ENCODE results near the gene AUNIP.

The AUNIP gene

DNA sequence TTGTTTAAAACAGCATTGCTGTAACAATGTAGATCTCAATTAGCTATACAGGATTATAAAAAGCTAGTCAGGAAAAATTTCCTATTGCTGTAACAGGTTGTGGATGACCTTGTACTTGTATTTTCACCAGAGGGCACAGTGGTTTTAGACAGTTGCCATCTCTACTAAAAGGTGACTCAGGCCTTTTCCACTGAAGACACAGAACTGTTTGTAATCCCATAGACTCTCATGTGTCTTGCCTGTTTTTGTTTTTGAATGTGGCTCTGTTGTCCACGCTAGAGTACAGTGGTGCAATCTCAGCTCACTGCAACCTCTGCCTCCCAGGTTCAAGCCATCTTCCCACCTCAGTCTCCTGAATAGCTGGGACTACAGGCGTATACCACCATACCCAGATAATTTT, 33.7 kb downstream of the AUNIP start:
- DNase-seq, result no peak

DNA sequence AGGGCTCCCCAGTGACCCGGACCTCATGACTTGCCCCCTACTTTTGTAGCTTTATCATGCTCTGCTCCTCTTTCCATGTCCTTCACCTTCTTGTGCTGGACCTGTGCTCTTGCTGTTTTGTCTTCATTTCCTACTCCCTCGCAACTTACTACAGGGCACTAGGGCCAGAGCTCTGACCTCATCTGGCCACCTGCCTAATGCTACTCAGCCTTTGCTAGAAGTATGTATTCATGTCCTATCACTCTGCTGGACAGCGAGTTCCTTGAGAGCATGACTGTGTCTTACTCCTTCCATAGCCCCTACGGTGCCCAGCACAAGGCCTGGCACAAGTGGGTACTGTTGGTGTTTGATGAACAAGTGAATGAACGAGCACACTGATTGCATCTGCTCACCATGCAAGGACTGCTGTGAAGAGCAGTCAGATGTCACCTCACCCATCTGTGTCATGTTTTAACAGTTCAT, 37.6 kb downstream of the AUNIP start:
- no peak for DNase-seq

GRCh38 chr1:25821112-25821476, 38.2 kb downstream of the AUNIP start:
- DNase-seq, result no peak

GRCh38 chr1:25820247-25821111, 38.8 kb downstream of the AUNIP start:
- DNase-seq, result peak; percentile 67 to 72

DNA sequence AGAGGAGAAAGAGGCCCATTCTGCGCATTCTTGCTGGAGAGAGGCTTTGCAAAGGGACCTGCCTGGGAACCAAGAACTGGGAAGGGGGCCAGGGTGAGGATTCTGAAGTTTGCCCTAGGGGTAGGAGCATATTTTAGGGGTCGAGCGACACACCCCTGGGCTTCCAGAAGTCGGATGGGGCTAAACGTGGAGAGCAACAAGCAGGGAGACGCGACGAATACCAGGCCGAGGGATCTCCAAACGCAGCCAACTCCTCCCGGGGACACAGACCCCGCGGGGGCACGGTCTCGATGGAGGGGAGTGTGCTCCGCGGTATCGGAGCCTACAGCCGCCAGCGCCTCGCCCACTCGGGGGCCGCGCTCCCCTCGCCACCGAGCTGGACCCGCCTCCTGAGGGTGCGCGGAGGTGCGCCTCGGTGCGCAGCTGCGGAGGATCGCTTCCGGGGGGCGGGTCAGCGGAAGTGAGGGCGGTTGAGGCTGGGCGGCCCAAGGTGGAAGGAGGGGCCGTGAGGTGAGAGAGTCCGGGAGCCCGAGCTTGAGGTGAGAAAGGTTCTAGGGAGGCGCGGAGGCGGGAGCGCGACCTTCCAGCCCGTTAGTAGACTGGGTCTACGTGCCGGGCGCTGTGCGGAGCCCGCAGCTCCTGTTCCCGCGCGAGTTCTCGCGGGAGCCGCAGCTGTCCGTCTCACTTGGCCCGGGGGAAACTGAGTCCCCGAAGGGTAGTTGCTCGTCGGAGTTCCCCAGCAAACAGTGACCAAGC, 39.6 kb downstream of the AUNIP start, which contains the start of gene MTFR1L:
TSS of gene MTFR1L (plus strand) at position 464 of the 756 bp plus-strand sequence. CDS start 3,151 bp downstream, outside the sequence.
- peak; percentile 59 to 77 for DNase-seq

DNA sequence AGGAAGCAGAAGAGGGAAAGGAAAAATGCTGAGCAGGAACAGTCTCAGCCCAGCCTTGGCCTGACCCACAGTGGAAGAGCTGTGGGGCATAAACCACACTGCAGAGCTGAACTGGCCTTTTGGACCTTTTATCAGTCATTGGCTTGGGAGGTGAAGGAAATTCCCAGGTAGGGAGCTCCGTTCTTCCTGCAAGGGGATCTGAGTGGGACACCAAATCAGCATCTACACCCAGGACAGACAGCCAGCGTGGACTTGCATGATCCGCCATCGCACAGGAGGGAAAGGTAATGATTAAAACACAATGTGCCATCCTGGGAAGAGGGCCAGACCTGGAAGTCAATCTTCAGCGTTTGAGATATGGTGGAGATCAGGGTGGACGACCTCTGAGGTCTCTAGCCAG, 40.7 kb downstream of the AUNIP start:
- DNase-seq, result no peak

DNA sequence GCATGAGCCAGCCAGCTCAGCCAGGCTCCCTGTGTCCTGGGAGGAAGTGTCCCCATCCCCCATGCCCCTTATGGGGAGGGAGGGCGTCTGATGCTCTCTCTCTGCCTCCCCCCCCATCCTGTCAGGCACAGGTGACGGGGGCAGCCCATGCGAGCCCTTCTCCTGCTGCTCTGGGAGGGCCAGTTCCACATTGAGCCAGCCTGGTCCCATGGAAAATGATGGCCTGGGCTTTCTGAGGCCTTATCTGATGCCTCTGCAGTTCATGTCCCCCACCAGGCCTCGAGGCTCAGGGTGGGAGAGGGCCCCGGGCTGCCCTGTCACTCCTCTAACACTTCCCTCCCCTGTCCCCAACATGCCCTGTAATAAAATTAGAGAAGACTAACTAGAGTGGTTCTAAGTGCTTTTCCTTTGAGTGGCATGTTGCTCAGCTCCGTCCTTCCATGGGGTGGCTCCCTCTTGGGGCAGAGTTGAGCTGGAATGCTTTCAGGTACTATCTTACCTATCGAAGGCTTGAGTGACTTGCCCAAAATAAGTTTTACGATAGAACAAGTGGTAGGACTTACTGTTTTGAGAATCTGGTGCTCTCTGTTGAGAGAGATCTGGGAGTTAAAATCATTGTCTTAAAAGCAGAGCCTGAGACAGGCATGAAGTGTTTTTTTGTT, 41.3 kb downstream of the AUNIP start:
- DNase-seq, result no peak

DNA sequence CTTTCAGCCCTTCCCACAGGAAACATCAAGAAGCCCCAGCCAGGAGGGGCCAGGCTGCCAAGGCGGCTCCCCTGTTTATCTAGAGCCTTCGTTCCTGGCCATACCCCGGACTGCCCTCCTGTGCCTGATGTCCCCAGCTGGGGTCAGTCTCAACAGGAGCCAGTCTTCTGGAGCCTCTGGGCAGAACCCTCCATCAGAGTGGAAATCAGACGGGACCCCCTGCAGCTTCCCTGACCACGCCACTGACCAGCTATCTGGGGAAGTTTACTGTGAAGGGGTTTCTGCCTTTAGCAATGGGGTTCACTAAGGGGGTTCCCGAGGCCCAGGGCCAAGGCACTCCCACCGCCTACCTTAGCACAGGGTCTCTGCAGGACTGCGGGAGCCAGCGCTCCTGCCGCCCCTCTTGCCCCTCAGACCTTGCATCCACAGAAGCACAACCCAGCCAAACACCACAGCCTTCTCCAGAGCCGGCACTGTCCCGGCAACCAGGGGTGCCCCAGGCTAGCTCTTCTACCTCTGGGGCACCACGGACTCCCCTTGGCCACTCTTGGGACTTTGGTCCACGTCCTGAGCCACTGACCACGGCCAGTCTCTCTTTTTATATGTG, 43.0 kb downstream of the AUNIP start:
- DNase-seq, result no peak

DNA sequence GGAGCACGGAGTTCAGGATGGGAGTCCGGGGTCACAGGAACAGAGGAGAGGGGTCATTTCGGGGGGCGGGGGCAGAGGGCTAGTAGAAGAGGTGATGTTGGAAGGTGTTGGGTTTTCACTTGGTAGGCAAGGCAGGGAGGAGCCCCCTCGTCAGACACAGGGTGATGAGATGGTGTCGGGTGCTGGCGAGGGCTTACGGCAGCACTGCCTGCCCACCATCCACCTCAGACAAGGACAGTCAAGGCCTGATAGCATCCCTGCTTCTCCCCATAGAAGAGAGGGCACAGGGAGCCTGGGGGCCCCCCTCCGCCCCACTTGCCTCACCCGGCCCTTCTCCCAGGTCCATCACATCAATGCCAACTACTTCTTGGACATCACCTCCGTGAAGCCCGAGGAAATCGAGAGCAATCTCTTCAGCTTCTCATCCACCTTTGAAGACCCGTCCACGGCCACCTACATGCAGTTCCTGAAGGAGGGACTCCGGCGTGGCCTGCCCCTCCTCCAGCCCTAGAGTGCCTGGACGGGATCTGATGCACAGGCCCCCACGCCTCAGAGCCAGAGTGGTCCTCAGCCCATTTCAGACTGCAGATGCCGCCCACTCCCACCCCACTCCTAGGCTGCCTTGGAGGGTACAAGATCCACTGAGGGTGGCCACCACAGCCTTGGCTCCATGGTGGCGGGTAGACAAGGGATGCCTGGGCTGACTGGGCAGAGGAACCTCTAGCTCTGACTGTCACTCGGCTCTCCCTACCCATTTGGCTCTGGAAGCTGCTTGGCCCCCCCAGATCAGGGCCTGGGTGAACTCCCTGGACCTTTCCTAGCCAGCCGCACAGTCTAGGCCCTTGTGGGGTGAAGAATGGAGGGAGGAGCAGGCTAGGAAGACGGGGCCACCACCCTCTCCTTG, 43.8 kb downstream of the AUNIP start:
- no peak for DNase-seq

GRCh38 chr1:25814549-25815087, 44.6 kb downstream of the AUNIP start:
- no peak for DNase-seq

DNA sequence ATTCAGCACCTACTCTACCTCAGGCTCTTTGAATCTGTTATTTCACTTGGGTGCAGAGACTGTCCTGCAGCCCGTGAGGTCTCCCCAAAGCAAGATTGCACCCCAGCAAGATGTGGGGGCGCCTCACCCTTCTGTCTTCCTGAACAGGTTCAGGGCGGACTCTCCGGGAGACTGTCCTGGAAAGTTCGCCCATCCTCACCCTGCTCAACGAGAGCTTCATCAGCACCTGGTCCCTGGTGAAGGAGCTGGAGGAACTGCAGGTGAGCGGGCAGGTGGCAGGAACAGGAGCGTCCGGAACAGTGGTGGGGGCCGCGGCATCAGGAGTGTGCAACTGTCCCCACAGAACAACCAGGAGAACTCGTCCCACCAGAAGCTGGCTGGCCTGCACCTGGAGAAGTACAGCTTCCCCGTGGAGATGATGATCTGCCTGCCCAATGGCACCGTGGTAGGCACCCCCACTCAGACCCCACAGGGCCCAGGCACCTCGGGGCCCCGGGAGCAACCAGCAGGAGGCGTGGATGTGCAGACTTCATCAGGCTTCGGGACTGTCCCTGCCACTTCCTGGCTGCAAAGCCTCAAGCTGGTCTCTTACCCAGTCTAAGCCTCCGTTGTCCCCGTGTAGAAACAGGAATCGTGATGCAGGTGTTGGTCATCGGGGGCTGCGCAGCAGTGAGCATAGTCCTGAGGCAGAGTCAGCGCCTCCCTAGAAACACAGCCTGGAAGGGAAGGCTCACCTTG, 45.4 kb downstream of the AUNIP start:
- no peak for DNase-seq

- no peak for DNase-seq
These were observed 46.1 kb downstream of the AUNIP start for GRCh38 chr1:25813071-25813733.

DNA sequence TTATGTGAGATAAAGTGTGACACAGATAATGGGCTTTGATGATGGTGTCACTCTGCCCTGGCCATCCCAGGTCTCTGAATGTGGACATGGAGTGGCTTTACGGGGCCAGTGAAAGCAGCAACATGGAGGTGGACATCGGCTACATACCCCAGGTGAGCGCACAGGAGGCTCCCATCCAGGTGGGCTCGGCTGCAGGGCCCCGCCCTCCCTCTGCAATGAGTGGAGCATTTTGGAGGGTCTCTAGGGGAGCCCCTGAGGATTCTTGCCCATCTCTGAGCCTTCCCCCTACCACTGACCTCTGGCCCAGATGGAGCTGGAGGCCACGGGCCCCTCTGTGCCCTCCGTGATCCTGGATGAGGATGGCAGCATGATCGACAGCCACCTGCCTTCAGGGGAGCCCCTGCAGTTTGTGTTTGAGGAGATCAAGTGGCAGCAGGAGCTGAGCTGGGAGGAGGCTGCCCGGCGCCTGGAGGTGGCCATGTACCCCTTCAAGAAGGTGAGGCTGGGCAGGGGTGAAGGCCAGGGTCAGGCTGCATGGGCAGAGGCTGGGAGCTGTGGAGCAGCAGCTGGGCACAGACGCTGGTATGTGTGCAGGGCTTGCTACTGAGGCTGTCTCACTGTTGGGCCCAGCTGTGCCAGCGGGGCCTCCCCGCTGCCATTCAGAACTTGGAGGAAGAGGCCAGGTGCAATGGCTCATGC, 47.7 kb downstream of the AUNIP start:
- DNase-seq, result no peak

- DNase-seq, result peak; percentile 71
These were observed 48.6 kb downstream of the AUNIP start for GRCh38 chr1:25810341-25811299.

DNA sequence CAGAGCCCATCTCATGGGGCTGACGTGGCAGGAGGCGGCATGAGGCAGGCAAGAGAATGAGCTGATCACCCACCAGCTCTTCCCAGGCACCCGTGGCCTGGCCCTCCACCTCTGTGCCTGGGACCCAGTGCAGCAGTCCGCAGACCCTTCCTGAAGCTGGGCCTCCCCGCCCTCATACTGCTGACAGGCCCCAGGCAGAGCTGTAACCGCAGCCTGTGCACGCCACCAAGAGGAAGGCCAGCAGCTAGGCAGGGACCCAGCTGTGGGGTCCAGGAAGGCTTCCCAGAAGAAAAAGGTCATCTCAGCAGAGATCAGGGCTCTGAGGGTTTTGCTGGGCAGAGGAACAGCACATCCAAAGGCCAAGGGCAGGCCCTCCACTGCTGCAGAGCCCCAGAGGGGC, 49.3 kb downstream of the AUNIP start:
- no peak for DNase-seq

DNA sequence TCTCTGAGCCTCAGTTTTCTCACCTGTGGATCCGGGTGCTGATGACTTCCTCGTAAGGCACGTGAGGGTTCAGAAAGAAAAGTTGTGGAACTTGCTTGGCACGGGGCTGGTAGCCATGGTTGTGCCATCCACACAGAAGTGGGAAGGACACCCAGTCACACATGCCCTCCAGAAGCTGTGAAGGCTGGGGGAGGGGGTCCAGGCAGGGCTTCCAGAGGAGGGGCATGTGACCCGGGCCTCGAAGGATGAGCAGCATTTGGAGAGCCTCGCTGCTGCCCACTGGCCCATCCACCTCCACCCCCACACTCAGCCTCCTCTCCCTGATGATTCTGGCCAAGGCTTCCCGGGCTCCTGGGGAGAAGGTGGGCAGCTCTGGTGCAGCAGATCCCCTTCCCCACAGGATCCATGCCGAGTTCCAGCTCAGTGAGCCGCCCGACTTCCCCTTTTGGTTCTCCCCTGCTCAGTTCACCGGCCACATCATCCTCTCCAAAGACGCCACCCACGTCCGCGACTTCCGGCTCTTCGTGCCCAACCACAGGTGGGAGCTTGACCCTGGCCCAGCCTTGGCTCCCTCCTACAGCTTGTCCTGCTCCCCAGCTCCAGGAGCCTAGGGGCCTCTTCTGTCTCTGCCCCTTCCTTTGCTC, 49.9 kb downstream of the AUNIP start:
- peak; percentile 73 to 87 for DNase-seq

GRCh38 chr1:25808481-25809244, 50.6 kb downstream of the AUNIP start:
- DNase-seq, result no peak
